BLaER1 treated with 17β-estradiol and CSF1 and Interleukin-3, amounts not matched to agents 10 nM and 100 nM (cell line): ENCODE results near the gene SAC3D1.

ENCODE experiments used
- H3K27ac ChIP-seq, 11 experiments: shearing (Covaris generic); formaldehyde crosslinking; 2 replicates each; pipeline ENCODE4 v1.8.1; 2022
- H3K27me3 ChIP-seq, 11 experiments: shearing (Covaris generic); formaldehyde crosslinking; 2 replicates each; pipeline ENCODE4 v1.8.1; 2022
- H3K36me3 ChIP-seq, 11 experiments: shearing (Covaris generic); formaldehyde crosslinking; 2 replicates each; pipeline ENCODE4 v1.8.1; 2022
- H3K4me1 ChIP-seq, 10 experiments: shearing (Covaris generic); formaldehyde crosslinking; 2 replicates each; pipeline ENCODE4 v1.8.1; 2022
- H3K4me2 ChIP-seq, 11 experiments: shearing (Covaris generic); formaldehyde crosslinking; 2 replicates each; pipeline ENCODE4 v1.8.1; 2022
- H3K4me3 ChIP-seq, 10 experiments: shearing (Covaris generic); formaldehyde crosslinking; 2 replicates each; pipeline ENCODE4 v1.8.1; 2022
- H3K9ac ChIP-seq, 11 experiments: shearing (Covaris generic); formaldehyde crosslinking; 2 replicates each; pipeline ENCODE4 v1.8.1; 2022
- H3K9me3 ChIP-seq, 11 experiments: shearing (Covaris generic); formaldehyde crosslinking; replicated peaks in 1 of 11; 2 replicates each; pipeline ENCODE4 v1.8.1; 2022
- H4K20me1 ChIP-seq, 11 experiments: shearing (Covaris generic); formaldehyde crosslinking; 2 replicates each; pipeline ENCODE4 v1.8.1; 2022
- Cebpa-rat ChIP-seq, 11 experiments: shearing (Covaris generic); IDR thresholded peaks; 2 replicates each; pipeline ENCODE4 v1.8.1; 2022

Gene SAC3D1

DNA sequence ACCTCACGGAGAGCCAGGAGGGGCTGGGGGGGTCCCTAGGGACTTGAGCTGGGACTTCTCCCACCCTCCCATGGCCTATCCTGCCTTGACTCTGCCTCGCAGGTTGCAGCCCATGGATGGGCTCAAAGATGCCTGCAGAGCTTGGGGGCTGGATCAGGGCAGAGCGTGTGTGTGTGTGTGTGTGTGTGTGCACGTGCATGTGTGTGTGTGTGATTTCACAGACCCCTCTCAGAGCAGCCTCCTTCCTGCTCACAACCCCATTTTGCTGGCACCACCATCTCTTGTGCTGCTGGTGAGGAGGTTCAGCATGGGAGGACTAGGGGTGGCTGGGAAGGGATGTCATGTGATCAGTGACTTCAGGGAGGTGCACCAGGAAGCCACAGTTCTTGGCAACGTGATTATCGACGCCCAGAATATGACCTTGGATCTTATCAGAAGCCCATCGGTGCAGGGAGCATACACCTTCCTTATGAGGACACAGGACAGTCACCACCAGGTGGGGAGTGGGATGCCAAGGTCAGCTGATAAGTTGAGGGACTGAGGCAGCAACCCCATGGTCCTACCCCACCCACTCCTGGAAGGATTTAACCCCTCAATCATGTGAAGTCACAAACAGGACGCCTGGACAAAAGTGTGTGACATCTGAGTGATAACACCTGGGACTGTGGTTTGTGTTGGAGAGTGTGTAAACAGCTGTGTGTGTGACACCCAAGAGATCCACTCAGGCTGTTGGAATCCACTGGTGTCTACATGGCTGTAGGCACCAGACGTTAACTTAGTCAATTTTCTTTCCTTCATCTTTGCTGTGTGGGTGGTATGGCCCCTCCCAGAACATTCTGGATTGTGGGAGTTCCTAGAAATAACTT lies 19.2 kb downstream of the SAC3D1 start:
- peaks cover 18 to 46% (median 30%) of the 10 kb centered on the region in 10 experiments for H3K4me1 ChIP-seq
- H3K4me3 ChIP-seq: no peak overlapping the region
- no peaks in the 10 kb centered on the region; a peak in 1 of 22 replicates for H4K20me1 ChIP-seq
- peak overlapping the region in 8 of 11 experiments; percentile 7 to 52 (median 34); a peak in 12 of 22 replicates for H3K4me2 ChIP-seq
- no peak for TF ChIP-seq Cebpa-rat (IDR thresholded peaks at IDR 0.05)
- H3K36me3 ChIP-seq: no peaks in the 10 kb centered on the region
- H3K27ac ChIP-seq: no peak overlapping the region
- H3K27me3 ChIP-seq: no peaks in the 10 kb centered on the region
- H3K9ac ChIP-seq: no peak overlapping the region
- no peaks in the 10 kb centered on the region for H3K9me3 ChIP-seq

DNA sequence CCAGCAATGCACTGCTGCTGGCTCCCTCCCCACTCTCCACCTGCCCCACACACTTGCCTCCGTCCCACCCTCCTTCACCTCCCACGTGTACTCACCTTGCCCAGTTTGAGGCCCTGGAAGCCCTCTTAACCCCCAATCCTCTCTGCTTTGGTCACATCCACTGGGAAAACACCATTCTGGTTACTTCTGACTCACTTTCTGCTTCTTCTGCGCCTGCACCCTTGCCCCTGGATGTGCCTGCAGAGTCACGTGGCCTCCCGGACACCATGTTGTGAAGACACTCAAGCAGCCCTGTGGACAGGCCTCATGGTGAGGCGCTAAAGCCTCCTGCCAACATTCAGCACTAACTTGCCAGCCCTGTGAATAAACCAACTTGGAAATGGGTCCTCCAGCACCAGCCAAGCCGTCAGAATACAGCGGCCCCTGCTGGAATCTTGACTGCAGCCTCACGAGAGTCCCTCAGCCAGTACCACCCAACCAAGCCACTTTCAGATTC lies 20.0 kb downstream of the SAC3D1 start:
- no peaks in the 10 kb centered on the region; a peak in 1 of 22 replicates for H4K20me1 ChIP-seq
- H3K9me3 ChIP-seq: no peaks in the 10 kb centered on the region
- H3K9ac ChIP-seq: no peak overlapping the region
- H3K27me3 ChIP-seq: no peaks in the 10 kb centered on the region
- H3K4me1 ChIP-seq: peaks cover 18 to 46% (median 30%) of the 10 kb centered on the region in 10 experiments
- no peak overlapping the region for H3K4me3 ChIP-seq
- peak overlapping the region; percentile 18 to 55 (median 34); a peak in 16 of 22 replicates for H3K4me2 ChIP-seq
- no peaks in the 10 kb centered on the region for H3K36me3 ChIP-seq
- no peak for TF ChIP-seq Cebpa-rat (IDR thresholded peaks at IDR 0.05)
- H3K27ac ChIP-seq: no peak overlapping the region

GRCh38 chr11:65063532-65063931 lies 22.5 kb downstream of the SAC3D1 start:
- Histone ChIP-seq H3K27ac (no peak overlapping the region), H4K20me1 (no peaks in the 10 kb centered on the region; a peak in 1 of 22 replicates), H3K9ac (no peak overlapping the region), H3K4me3 (no peak overlapping the region), H3K9me3 (no peaks in the 10 kb centered on the region), H3K36me3 (no peaks in the 10 kb centered on the region), H3K4me1 (peaks cover 18 to 46% (median 32%) of the 10 kb centered on the region in 10 experiments), H3K27me3 (no peaks in the 10 kb centered on the region), H3K4me2 (no peak overlapping the region)
- TF ChIP-seq Cebpa-rat (IDR thresholded peaks at IDR 0.05): no peak

DNA sequence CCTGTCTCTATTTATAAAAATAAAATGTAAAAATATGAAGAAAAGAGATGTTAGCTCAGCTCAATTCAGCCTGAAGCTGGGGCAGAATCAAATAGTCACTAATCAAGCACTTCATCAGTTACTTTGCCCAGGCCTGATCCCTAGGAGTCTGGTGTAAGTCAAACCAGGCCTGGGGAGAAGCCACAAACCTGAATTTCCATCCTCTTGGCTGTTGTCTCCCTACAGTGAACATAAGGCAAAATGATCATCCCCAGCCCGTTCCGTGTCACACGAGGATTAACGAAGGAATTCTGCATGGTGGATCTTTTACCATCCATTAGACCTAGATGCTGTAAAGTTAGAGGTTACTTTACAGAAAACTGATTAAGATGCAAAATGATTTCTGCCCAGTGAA lies 23.8 kb downstream of the SAC3D1 start:
- H3K27ac ChIP-seq: no peak overlapping the region
- no peak overlapping the region; a peak in 1 of 22 replicates for H3K4me2 ChIP-seq
- H3K9me3 ChIP-seq: no peaks in the 10 kb centered on the region

GRCh38 chr11:65065851-65066250 lies 24.8 kb downstream of the SAC3D1 start:
- Histone ChIP-seq H3K4me2 (no peak overlapping the region), H4K20me1 (no peaks in the 10 kb centered on the region), H3K4me3 (no peak overlapping the region), H3K9ac (no peak overlapping the region), H3K27ac (peak overlapping the region in 1 of 11 experiments; percentile 34; a peak in 2 of 22 replicates), H3K4me1 (peaks cover 12 to 31% (median 21%) of the 10 kb centered on the region in 10 experiments), H3K9me3 (no peaks in the 10 kb centered on the region), H3K27me3 (no peaks in the 10 kb centered on the region), H3K36me3 (no peaks in the 10 kb centered on the region)
- no peak for TF ChIP-seq Cebpa-rat (IDR thresholded peaks at IDR 0.05)

More for the DNA sequence above, 23.8 kb downstream of the SAC3D1 start:
- H3K4me1 ChIP-seq: peaks cover 18 to 41% (median 29%) of the 10 kb centered on the region in 10 experiments
- no peak for TF ChIP-seq Cebpa-rat (IDR thresholded peaks at IDR 0.05)
- no peaks in the 10 kb centered on the region for H3K36me3 ChIP-seq
- no peaks in the 10 kb centered on the region for H3K27me3 ChIP-seq
- no peaks in the 10 kb centered on the region for H4K20me1 ChIP-seq
- H3K9ac ChIP-seq: no peak overlapping the region; a peak in 1 of 22 replicates
- H3K4me3 ChIP-seq: no peak overlapping the region

GRCh38 chr11:65066315-65066714 lies 25.3 kb downstream of the SAC3D1 start:
- Histone ChIP-seq H4K20me1 (no peaks in the 10 kb centered on the region), H3K9ac (peak overlapping the region in 5 of 11 experiments; percentile 7 to 60 (median 17); a peak in 3 of 22 replicates), H3K9me3 (no peaks in the 10 kb centered on the region), H3K4me1 (peaks cover 8 to 26% (median 17%) of the 10 kb centered on the region in 10 experiments), H3K27me3 (no peaks in the 10 kb centered on the region), H3K4me2 (peak overlapping the region in 2 of 11 experiments; percentile 36 to 68; a peak in 8 of 22 replicates), H3K27ac (peak overlapping the region in 2 of 11 experiments; percentile 18 to 34; a peak in 4 of 22 replicates), H3K36me3 (no peaks in the 10 kb centered on the region), H3K4me3 (no peak overlapping the region)
- no peak for TF ChIP-seq Cebpa-rat (IDR thresholded peaks at IDR 0.05)

GRCh38 chr11:65066805-65067291 lies 25.8 kb downstream of the SAC3D1 start:
- Histone ChIP-seq H3K4me2 (peak overlapping the region in 2 of 11 experiments; percentile 36 to 68; a peak in 8 of 22 replicates), H3K4me3 (no peak overlapping the region; a peak in 1 of 20 replicates), H3K9ac (peak overlapping the region in 6 of 11 experiments; percentile 7 to 60 (median 30); a peak in 8 of 22 replicates), H4K20me1 (no peaks in the 10 kb centered on the region), H3K36me3 (no peaks in the 10 kb centered on the region), H3K27me3 (no peaks in the 10 kb centered on the region), H3K4me1 (peaks cover 2 to 24% (median 12%) of the 10 kb centered on the region in 10 experiments; a peak in 18 of 20 replicates), H3K9me3 (no peaks in the 10 kb centered on the region), H3K27ac (peak overlapping the region in 2 of 11 experiments; percentile 34 to 42; a peak in 3 of 22 replicates)
- no peak for TF ChIP-seq Cebpa-rat (IDR thresholded peaks at IDR 0.05)

GRCh38 chr11:65067446-65067845 lies 26.4 kb downstream of the SAC3D1 start:
- Histone ChIP-seq H3K27me3 (no peaks in the 10 kb centered on the region; a peak in 1 of 22 replicates), H3K4me3 (no peak overlapping the region; a peak in 1 of 20 replicates), H3K9ac (peak overlapping the region in 4 of 11 experiments; percentile 30 to 60 (median 39); a peak in 7 of 22 replicates), H3K36me3 (no peaks in the 10 kb centered on the region), H3K4me2 (peak overlapping the region in 2 of 11 experiments; percentile 36 to 68; a peak in 8 of 22 replicates), H4K20me1 (no peaks in the 10 kb centered on the region), H3K4me1 (peaks cover 0 to 24% (median 9%) of the 10 kb centered on the region in 10 experiments; a peak in 15 of 20 replicates), H3K27ac (peak overlapping the region in 2 of 11 experiments; percentile 34 to 42; a peak in 3 of 22 replicates), H3K9me3 (no peaks in the 10 kb centered on the region)
- TF ChIP-seq Cebpa-rat (IDR thresholded peaks at IDR 0.05): no peak

DNA sequence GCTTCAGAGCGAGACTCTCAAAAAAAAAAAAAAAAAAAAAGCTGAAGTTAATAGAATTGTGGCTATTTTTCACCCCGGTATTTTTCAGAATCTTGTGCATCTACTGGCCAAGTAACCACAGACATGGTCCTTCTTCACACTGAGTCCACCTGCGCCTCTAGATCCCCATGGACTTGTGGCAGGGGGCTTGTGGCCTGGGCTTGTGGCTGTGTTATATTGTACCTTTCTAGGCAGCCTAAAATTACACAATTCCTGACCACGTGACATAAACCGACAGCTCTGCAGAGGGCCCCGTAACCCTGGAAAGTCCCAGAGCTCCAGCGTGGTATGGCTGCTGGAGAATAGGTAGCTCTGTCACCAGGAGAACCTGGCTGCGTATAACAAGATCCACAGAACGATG lies 28.2 kb downstream of the SAC3D1 start:
- H3K4me3 ChIP-seq: no peak overlapping the region
- H3K9me3 ChIP-seq: no peaks in the 10 kb centered on the region
- no peaks in the 10 kb centered on the region for H3K36me3 ChIP-seq
- no peaks in the 10 kb centered on the region; a peak in 1 of 22 replicates for H3K27me3 ChIP-seq
- no peak for TF ChIP-seq Cebpa-rat (IDR thresholded peaks at IDR 0.05)
- peaks cover 0 to 19% (median 6%) of the 10 kb centered on the region in 10 experiments; a peak in 13 of 20 replicates for H3K4me1 ChIP-seq
- H4K20me1 ChIP-seq: no peaks in the 10 kb centered on the region
- no peak overlapping the region for H3K4me2 ChIP-seq
- H3K27ac ChIP-seq: no peak overlapping the region
- no peak overlapping the region for H3K9ac ChIP-seq
